Spleen (tissue), 11 donors: ENCODE data around the gene BDH1. TPM values are rescaled to one million over a fixed set of nuclear protein-coding genes. Genes with fewer than 3 reads are reported as not detected.

Source experiments
- DNase-seq: peaks from one replicate; pipeline ENCODE4 v3.0.0-alpha.2; 2020
- H3K27ac ChIP-seq, 8 donors: fragments of 200-600 bp; sonication (generic) in 7 of 8; 1 replicate in 4 of 8; 2 replicates in 4 of 8; pipeline versions ENCODE4 v1.5.0 to v1.8.0; 2016 to 2021; ENCODE audit warnings: inconsistent platforms in 4 of 8, mild to moderate bottlenecking in 4 of 8, moderate library complexity in 1 of 8
- H3K27me3 ChIP-seq, 7 donors: fragments of 200-600 bp; sonication (generic) in 6 of 7; replicated peaks in 1 of 7; 1 replicate in 4 of 7; 2 replicates in 3 of 7; pipeline versions ENCODE4 v1.5.0 to v1.8.0; 2016 to 2021; ENCODE audit warnings: inconsistent platforms in 3 of 7, mild to moderate bottlenecking in 1 of 7
- H3K36me3 ChIP-seq, 6 donors: fragments of 200-600 bp; sonication (generic) in 5 of 6; 1 replicate in 4 of 6; 2 replicates in 2 of 6; pipeline versions ENCODE4 v1.5.0 to v1.8.0; 2016 to 2021; ENCODE audit warnings: inconsistent platforms in 2 of 6
- H3K4me1 ChIP-seq, 6 donors: fragments of 200-600 bp; sonication (generic) in 5 of 6; 1 replicate in 3 of 6; 2 replicates in 3 of 6; pipeline versions ENCODE4 v1.5.0 to v1.8.0; 2016 to 2021; ENCODE audit warnings: inconsistent platforms in 3 of 6
- H3K4me3 ChIP-seq, 8 donors: fragments of 200-600 bp; sonication (generic) in 7 of 8; 1 replicate in 4 of 8; 2 replicates in 4 of 8; pipeline versions ENCODE4 v1.5.0 to v1.8.0; 2016 to 2021; ENCODE audit warnings: inconsistent platforms in 4 of 8, mild to moderate bottlenecking in 4 of 8, moderate library complexity in 2 of 8
- H3K9me3 ChIP-seq, 8 donors: fragments of 200-600 bp; sonication (generic) in 7 of 8; 1 replicate in 4 of 8; 2 replicates in 4 of 8; pipeline versions ENCODE4 v1.5.0 to v1.8.0; 2016 to 2021; ENCODE audit warnings: inconsistent platforms in 4 of 8
- CTCF ChIP-seq, 11 experiments: fragments of 200-600 bp in 7 of 11; fragments of 450-650 bp in 4 of 11; sonication (generic) in 4 of 11; IDR thresholded peaks in 8 of 11; conservative IDR thresholded peaks in 3 of 11; 1 replicate in 7 of 11; 2 replicates in 4 of 11; pipeline versions ENCODE4 v1.4.0 to v1.8.0; 2016 to 2021; ENCODE audit warnings: antibody characterized with exemption in 11 of 11, inconsistent platforms in 4 of 11, mild to moderate bottlenecking in 1 of 11
- POLR2A ChIP-seq, 3 donors: fragments of 450-650 bp; IDR thresholded peaks; one replicate each; pipeline ENCODE4 v1.5.1; 2017; ENCODE audit warnings: antibody characterized with exemption in 3 of 3, mild to moderate bottlenecking in 1 of 3
- POLR2AphosphoS5 ChIP-seq, 3 donors: sonication (generic); formaldehyde crosslinking; IDR thresholded peaks; one replicate each; pipeline ENCODE4 v1.5.1; 2017; ENCODE audit warnings: antibody characterized with exemption in 3 of 3
- WGBS, 5 donors: extraction: QIAGEN DNeasy Blood & Tissue Kit in 3 of 5; methylation state at CpG; one replicate each; pipeline versions ENCODE4 v1.1.5 to v1.1.7; 2013 to 2018; 5-methylcytosine and 5-hydroxymethylcytosine counted together
- intact Hi-C: fragments of 100-400 bp; cut with DNase I; formaldehyde crosslinking; loops from one replicate; pipeline ENCODE4 v1.15.0; 2023; ENCODE audit warnings: low total_unique reads
- polyA plus RNA-seq, 3 donors: library from polyadenylated mRNA; stranded (reverse); fragments of 200-250 nt; gene quantifications; one replicate each; pipeline ENCODE4 v1.2.1, GENCODE V29; 2013
- total RNA-seq, 7 donors: library from RNA; depleted of rRNA in 3 of 7; stranded (reverse); fragments of >200 nt in 3 of 7; fragmentation: NEBNext Ultra II Directional in 4 of 7; extraction: Animal tissue kit (Norgen Biotek cat#: 25700) in 4 of 7; gene quantifications; one replicate each; pipeline versions ENCODE4 v1.1.0 to v1.2.1, GENCODE V29; 2016 to 2021
- donor health status: healthy with polysubstance abuse.
- donor health status: DM: no; HTN: no; CAD: no; lungs with moderate emphysema.
- donor health status: DM: no; HTN: no; CAD: no.
- donor health status: Bipolar disorder and iron deficiency.
- donor health status: healthy.
- donor health status: DM: no; HTN: no; CAD: no.
- donor health status: DM: yes; HTN: yes; CAD: no.

BDH1 gene
- total and polyA plus RNA-seq, 10 donors: 11.5 to 24.6 (median 17.5) TPM

- peaks cover 0 to 15% (median 4%) of the 10 kb centered on the region in 6 donors for H3K36me3 ChIP-seq
- WGBS, 5 donors: 64 to 75% (median 70%) methylated on average over 8 of the region's 8 CpGs
- no peak overlapping the region for H3K27ac ChIP-seq
- peaks cover 0 to 12% (median 9%) of the 10 kb centered on the region in 6 donors for H3K4me1 ChIP-seq
- no peak for DNase-seq
- intact Hi-C loops: no loop called here
- TF ChIP-seq CTCF (IDR thresholded peaks at IDR 0.05 in 8 of 11, conservative IDR thresholded peaks at IDR 0.05 in 3 of 11) (no peak), POLR2AphosphoS5 (IDR thresholded peaks at IDR 0.05) (no peak), POLR2A (IDR thresholded peaks at IDR 0.05) (no peak)
- H3K9me3 ChIP-seq: no peaks in the 10 kb centered on the region
- H3K27me3 ChIP-seq: peaks cover 0 to 10% (median 0%) of the 10 kb centered on the region in 7 donors
- H3K4me3 ChIP-seq: no peak overlapping the region
Measured at GRCh38 chr3:197507541-197507940, 48.2 kb downstream of the BDH1 start.

- peaks cover 0 to 11% (median 2%) of the 10 kb centered on the region in 6 donors for H3K36me3 ChIP-seq
- no peak overlapping the region for H3K27ac ChIP-seq
- DNase-seq: no peak
- 83 to 88% (median 85%) methylated on average over 8 of the region's 8 CpGs for WGBS, 5 donors
- peaks cover 0 to 12% (median 9%) of the 10 kb centered on the region in 6 donors for H3K4me1 ChIP-seq
- H3K9me3 ChIP-seq: no peaks in the 10 kb centered on the region
- intact Hi-C loops: no loop called here
- no peak for TF ChIP-seq POLR2AphosphoS5 (IDR thresholded peaks at IDR 0.05)
- no peak for TF ChIP-seq CTCF (IDR thresholded peaks at IDR 0.05 in 8 of 11, conservative IDR thresholded peaks at IDR 0.05 in 3 of 11)
- TF ChIP-seq POLR2A (IDR thresholded peaks at IDR 0.05): no peak
- H3K4me3 ChIP-seq: no peak overlapping the region
- H3K27me3 ChIP-seq: peaks cover 0 to 10% (median 0%) of the 10 kb centered on the region in 7 donors
Measured at GRCh38 chr3:197507081-197507480, 48.7 kb downstream of the BDH1 start.

- H3K27me3 ChIP-seq: peaks cover 0 to 10% (median 0%) of the 10 kb centered on the region in 7 donors
- intact Hi-C loops: no loop called here
- H3K27ac ChIP-seq: no peak overlapping the region
- H3K36me3 ChIP-seq: no peaks in the 10 kb centered on the region
- TF ChIP-seq POLR2A (IDR thresholded peaks at IDR 0.05) (no peak), CTCF (IDR thresholded peaks at IDR 0.05 in 8 of 11, conservative IDR thresholded peaks at IDR 0.05 in 3 of 11) (no peak), POLR2AphosphoS5 (IDR thresholded peaks at IDR 0.05) (no peak)
- peaks cover 0 to 4% (median 0%) of the 10 kb centered on the region in 8 donors for H3K9me3 ChIP-seq
- H3K4me3 ChIP-seq: no peak overlapping the region
- H3K4me1 ChIP-seq: peaks cover 0 to 12% (median 9%) of the 10 kb centered on the region in 6 donors
- DNase-seq: no peak
- WGBS, 5 donors: 75 to 84% (median 80%) methylated on average over 21 to 24 of the region's 24 CpGs
Measured at GRCh38 chr3:197505796-197506548, 49.8 kb downstream of the BDH1 start.

GRCh38 chr3:197504641-197505121, 51.1 kb downstream of the BDH1 start:
- DNase-seq: no peak
- Histone ChIP-seq H3K36me3 (no peaks in the 10 kb centered on the region), H3K9me3 (peaks cover 0 to 4% (median 0%) of the 10 kb centered on the region in 8 donors), H3K4me3 (no peak overlapping the region), H3K27me3 (peaks cover 0 to 10% (median 0%) of the 10 kb centered on the region in 7 donors), H3K27ac (no peak overlapping the region), H3K4me1 (peaks cover 0 to 4% (median 2%) of the 10 kb centered on the region in 6 donors)
- TF ChIP-seq POLR2AphosphoS5 (IDR thresholded peaks at IDR 0.05): no peak
- no peak for TF ChIP-seq CTCF (IDR thresholded peaks at IDR 0.05 in 8 of 11, conservative IDR thresholded peaks at IDR 0.05 in 3 of 11)
- no peak for TF ChIP-seq POLR2A (IDR thresholded peaks at IDR 0.05)
- 82 to 88% (median 86%) methylated on average over 15 of the region's 15 CpGs for WGBS, 5 donors
- intact Hi-C loops: no loop called here
